ENCODE measurements around the gene CAPG.
A peak's percentile ranks its signal among the peaks of the same experiment; 100 is the strongest.
"Not testable (repeated sequence)": the region's sequence is repeated elsewhere in the genome, so short reads cannot be mapped to it uniquely, and the experiment has no call there.

Gene CAPG, protein sequence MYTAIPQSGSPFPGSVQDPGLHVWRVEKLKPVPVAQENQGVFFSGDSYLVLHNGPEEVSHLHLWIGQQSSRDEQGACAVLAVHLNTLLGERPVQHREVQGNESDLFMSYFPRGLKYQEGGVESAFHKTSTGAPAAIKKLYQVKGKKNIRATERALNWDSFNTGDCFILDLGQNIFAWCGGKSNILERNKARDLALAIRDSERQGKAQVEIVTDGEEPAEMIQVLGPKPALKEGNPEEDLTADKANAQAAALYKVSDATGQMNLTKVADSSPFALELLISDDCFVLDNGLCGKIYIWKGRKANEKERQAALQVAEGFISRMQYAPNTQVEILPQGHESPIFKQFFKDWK

GRCh38 chr2:85409845-85410583 lies at the start of gene CAPG:
TSS of gene CAPG (minus strand) at chr2:85410366. CDS start at chr2:85402145, 8,221 bp downstream.
- DNase-seq (ENCODE audit: low spot score), result no peak

DNA sequence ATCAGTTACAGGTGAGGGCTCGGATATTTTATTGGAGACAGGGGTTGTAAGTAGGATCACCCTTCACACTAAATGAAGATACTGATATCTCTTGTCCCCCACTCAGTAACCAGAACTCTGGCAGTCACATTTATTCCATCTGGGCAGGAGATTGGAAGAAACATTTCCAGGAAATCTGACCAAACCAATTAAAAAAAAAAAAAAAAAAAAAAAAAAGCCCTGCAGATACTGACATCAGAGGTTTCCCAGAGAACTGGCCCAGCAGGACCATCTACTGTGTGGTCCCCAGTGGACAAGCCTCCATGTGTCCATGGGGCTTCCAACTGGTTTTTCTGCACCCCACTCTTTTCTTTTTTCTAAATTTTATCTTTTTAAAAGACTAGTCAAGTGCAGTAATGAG lies 49.6 kb upstream of the CAPG start:
- no peak for DNase-seq (ENCODE audit: low spot score)

DNA sequence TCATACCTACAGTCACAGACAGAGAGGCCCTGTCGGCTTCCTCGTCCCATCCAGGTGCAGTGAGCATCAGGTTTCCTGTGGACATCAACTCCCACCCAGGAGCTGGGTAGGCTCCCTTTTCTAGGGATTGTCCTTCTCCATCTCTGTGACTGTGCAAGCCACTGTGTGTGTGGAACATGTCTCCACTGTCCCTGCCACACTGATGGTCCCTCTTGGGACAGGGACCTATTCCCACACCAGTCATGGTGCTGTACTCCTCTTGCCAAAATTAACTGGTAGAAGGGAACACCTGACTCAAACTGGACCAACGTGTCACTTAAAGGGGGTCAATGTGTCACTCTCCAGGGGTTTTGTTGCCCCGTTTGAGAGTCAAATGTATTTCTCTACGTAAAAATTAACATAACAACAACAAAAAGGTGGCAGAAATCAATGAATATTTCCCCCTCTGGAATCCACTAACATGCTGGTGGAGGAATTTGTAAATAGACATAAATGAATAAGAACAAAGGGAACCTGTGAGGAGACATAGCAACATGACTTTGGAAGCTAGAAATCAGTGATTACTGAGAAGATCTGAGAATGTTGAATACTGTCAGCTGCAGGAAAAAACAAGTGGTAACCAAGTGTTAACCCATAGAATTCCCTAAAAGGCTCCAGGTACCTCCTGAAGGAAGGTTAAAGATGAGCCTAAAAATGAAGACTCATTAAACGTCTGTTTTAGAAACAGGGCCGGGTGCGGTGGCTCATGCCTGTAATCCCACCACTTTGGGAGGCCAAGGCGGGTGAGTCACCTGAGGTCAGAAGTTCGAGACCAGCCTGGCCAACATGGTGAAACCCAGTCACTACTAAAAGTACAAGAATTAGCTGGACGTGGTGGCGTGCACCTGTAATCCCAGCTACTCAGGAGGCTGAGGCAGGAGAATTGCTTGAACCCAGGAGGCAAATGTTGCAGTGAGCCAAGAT lies 48.7 kb upstream of the CAPG start:
- no peak for DNase-seq (ENCODE audit: low spot score)

DNA sequence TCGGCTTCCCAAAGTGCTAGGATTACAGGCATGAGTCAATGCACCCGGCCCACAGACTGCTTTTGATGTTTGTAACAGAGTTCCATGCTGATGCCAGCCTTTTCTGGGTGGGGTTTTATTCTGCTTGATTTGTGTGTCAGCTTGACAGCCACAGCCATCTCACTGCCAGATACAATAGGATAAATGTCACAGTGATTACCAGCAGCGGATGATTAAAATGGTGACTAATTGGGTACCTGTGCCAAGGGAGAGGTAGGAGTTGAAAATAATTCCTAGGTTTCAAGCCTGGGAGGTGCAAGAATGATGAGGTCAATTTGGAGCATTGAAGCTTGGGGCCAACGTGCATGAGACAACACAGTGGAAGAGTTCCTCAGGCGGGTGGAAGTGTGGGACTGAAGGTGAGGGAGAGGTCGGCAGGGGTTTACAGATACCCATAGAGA lies 47.7 kb upstream of the CAPG start:
- no peak for DNase-seq (ENCODE audit: low spot score)

DNA sequence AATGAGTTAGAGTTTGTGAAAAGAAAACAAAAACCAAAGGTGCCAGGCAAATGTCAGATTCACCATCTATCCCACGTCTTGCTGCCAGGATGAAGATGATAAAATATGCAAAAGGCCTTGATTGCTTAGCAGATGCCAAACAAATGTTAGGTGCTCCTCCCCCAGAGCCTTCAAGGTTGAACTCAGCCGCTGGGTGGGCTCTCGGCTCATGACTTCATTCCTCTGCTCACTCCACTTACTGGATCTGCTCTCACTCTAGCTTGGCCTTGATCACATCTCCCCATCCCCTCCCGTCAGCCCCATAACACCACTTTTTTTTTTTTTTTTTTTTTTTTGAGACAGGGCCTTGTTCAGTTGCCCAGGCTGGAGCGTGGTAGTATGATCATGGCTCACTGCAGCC lies 46.9 kb upstream of the CAPG start:
- no peak for DNase-seq (ENCODE audit: low spot score)

DNA sequence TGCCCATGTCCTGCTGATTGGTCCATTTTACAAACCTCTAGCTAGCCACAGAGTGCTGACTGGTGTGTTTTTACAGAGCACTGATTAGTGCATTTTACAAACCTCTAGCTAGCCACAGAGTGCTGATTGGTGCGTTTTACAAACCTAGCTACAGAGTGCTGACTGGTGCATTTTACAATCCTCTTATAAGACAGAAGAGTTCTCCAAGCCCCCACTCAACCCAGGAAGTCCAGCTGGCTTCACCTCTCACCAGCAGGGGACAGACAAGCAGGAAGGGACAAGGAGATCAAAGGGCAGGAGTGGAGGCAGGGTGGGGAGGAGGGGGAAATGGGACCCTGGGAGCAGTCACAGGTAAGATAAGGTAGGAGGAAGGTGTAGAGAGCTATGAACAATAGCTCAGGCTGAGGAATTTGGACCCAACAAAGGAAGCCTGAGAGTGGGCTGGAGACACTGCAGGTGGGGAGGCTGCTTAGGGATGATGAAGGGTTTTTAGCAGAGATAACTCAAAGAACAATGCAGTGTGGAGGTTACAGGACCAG lies 45.5 kb upstream of the CAPG start:
- no peak for DNase-seq (ENCODE audit: low spot score)

DNA sequence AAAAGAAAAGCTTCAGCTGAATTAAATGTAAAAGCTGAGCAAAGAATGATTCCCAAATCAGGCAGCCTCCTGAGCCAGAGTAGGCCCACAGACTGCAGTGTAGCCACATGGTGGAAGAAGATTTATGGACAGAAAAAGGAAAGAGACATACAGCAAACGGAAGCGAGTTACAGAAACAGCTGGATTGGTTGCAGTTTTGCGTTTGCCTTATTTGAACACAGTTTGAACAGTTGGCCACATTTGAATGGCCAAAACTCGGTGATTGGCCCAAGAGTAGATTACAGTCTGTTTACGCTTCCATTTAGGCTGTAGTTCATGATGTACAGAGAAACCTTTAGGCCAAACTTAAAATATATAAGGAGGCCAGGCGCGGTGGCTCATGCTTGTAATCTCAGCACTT lies 43.4 kb upstream of the CAPG start:
- no peak for DNase-seq (ENCODE audit: low spot score)

DNA sequence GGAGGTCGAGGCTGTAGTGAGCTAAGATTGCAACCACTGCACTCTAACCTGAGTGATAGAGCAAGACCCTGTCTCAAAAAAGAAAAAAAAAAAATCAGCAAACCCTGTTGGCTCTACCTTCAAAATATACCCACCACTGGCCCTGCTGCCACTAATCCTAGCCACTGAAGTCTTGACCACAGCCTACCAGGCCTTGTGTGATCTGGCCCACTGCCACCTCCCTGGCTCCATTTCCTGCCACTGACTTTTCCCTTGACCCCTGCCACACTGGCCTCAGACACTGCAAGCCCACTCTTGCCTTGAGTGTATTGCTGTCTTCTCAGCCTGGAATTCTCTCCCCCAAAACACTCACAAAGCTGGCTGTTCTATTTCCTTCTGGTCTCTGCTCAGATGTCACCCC lies 42.1 kb upstream of the CAPG start:
- no peak for DNase-seq (ENCODE audit: low spot score)

DNA sequence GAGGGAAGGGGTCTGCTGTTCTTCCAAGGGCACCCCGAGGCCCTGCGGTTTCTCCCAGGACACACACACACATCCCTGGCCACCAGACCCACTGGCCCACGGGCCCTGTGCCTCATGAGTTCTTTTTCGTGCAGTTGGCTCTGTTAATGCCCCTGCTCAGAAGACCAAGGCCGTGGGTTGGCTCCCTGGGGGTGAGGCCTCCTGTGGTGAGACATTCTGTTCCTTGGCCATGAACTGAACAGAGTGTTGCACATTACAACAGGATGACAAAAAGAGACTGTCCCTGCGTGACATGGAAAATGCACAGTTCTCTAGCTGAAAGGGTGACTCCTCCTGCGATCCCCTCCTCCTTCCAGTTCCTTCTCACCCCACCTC lies 39.0 kb upstream of the CAPG start:
- no peak for DNase-seq (ENCODE audit: low spot score)

GRCh38 chr2:85448461-85449213 lies 38.5 kb upstream of the CAPG start:
- DNase-seq (ENCODE audit: low spot score), result no peak

DNA sequence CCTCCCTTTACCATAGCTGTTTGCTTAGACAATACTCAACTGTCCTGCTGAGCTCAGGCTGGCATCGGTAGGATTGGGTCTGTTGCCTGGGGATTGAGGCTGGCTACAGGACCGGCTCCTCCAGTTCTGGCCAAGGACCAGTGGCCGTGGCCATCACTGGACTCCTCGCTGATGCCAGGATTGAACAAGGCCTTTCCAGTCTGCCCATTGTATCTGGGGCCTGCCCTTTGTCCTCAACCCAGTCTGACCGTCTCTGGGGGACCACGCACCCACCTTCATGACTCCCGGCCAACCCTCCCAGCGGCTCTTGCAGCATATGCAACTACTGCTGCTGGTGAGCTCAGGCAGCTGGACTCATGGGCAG lies 37.0 kb upstream of the CAPG start:
- DNase-seq (ENCODE audit: low spot score), result no peak

DNA sequence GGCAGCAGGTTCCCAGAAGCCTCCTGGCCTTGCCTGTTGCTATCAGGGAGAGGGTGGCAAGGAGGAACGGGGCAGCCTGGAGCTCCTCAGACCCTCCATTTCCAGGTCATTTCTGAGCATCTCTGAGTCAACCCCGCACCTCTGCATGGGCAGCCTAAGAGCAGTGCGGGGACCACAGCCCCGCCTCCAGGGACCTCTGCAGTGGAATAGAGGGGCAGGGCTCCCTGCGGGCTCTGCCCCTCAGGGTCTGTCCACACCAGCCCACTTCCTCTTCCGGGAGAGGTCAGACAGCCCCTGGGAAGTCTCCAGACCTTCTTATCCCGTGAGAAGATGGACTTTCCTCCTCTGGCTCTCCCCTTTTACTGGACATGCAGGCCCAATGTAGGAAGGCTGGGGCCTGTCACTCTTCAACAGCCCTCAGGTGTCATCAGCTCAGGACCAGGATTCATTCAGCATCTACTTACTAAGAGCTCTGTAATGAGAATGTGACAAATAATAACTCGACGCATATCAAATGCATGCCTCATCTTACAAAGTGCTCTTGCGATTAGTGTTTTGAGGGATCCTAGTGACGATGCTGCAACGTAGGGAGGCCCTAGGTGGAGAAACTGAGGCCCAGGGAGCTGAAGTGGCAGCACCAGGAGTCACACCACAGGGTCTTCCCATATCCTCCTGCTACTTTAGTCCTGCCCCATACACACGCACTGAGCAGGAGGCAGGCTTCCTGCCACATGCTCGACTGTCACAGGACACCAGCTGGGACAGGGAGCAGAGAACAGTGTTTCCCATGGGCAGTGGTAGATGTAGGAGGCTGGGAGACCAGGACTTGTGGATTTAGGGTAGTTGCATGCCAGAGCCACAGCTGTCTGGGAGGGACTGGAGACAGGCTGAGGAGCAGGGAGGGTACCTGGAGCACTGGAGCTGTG lies 36.4 kb upstream of the CAPG start:
- peak; percentile 64 for DNase-seq (ENCODE audit: low spot score)

DNA sequence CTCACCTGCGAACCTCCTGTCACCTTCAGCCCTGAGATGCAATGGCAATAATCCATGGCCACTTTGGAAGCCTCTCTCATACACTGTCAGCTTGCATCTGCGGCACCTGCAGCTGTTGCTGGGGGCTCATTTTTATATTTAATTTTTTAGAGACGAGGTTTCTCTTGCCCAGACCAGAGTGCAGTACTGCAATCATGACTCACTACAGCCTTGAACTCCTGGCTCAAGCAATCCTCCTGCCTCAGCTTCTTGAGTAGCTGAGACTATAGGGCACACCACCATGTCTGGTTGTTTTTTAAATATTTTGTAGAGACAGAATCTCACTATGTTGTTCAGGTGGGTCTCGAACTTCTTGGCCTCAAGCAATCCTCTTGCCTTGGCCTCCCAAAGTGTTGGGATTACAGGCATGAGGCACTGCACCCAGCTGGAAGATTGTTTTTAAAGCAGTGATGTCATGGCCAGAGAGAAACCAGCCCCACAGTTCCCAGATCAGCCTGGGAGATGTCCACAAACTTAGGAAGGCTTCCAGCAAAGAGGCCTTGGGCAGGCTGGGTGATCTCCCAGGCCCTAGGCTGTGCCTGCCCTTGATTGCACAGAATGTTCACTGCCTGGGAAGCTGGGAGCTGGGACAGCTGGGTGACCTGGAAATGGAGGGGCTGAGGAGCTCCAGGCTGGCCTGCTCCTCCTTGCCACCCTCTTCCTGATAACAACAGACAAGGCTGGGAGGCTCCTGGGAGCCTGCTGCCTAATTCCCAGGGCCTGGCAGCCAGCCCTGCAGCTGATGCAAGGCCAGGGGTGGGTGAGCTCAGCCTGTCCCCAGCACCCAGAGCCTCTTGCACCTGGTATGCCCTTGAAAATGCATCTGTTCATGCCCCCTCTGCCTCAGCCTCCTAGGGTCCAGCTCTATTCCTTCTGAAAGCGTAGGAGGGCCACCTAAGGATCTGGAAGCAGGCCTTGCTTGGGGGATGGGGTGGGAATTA lies 35.4 kb upstream of the CAPG start:
- DNase-seq (ENCODE audit: low spot score), result peak; percentile 26

GRCh38 chr2:85444629-85445172 lies 34.5 kb upstream of the CAPG start:
- no peak for DNase-seq (ENCODE audit: low spot score)

DNA sequence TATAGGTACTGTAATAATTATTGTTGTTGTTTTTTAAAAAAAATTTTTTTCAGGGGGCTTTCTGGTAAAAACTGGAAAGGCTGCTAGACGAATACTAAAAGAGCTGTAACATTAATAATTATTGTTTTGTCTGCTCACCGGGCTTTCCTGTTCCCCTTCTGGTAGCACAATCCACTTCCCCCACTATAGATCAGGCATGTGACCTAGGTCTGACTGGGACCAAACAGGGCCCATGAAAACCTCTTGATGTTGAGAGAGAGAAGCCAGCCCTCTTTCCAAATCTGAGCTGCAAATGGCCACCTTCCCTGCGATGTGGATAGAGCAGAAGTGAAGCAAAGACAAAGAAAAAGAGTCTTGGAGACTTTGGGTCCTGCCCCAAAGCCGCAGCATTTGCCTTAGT lies 31.7 kb upstream of the CAPG start:
- no peak for DNase-seq (ENCODE audit: low spot score)

- no peak for DNase-seq (ENCODE audit: low spot score)
Measured at GRCh38 chr2:85440729-85441128, 30.6 kb upstream of the CAPG start.

DNA sequence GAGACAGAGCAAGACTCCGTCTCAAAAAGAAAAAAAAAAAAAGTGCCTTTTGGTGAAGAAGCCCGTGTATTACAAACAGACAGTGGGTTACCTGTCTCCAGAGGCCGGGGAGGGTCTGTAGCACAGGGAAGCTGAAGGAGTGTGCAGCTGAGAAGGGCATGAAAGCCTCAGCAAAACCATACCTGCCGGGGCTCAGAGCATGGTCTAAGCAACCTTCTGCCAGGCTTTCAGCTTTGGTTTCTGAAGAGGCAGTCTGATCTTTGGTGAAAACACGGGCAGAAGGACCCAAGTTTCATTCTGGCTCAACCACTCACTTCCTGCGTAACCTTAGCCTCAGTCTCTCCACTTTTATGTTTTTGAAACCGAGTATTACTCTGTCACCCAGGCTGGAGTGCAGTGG lies 29.8 kb upstream of the CAPG start:
- DNase-seq (ENCODE audit: low spot score), result no peak

DNA sequence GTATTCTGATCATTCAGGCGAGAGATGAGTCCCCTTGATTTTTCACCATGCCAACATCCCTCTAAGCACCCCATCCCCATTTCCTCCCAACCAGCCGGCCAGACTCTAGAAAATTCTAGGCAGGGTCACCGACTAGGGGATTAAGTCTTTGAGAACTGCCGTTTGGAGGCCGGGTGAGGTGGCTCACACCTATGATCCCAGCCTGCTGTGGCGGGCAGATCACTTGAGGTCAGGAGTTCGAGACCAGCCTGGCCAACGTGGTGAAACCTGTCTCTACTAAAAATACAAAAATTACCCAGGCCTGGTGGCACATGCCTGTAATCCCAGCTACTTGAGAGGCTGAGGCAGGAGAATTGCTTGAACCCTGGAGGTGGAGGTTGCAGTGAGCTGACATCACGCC lies 29.4 kb upstream of the CAPG start:
- DNase-seq (ENCODE audit: low spot score), result not testable (repeated sequence)

GRCh38 chr2:85439025-85439472 lies 28.9 kb upstream of the CAPG start:
- no peak for DNase-seq (ENCODE audit: low spot score)
